Nucleus accumbens (tissue), 56 donors: ENCODE data around the gene PCDHGA11.
"Not testable (repeated sequence)": the region's sequence is repeated elsewhere in the genome, so short reads cannot be mapped to it uniquely, and the experiment has no call there.

Source experiments
- DNase-seq, 56 donors: peaks; one replicate each; lab custom pipeline; 2025; lab: John Stamatoyannopoulos, UW

The PCDHGA11 gene

GRCh38 chr5:141420855-141421488 lies at the start of gene PCDHGA11:
Gene PCDHGA11 (plus strand): TSS chr5:141421051. CDS start chr5:141421228, 177 bp downstream.
- DNase-seq: peak in 1 of 56 donors; percentile 13

- DNase-seq: no peak
These were observed 49.0 kb upstream of the PCDHGA11 start for GRCh38 chr5:141371572-141372475.

- DNase-seq: no peak
These were observed 47.1 kb upstream of the PCDHGA11 start, which contains the start of gene PCDHGA6 for GRCh38 chr5:141373673-141374317. Gene PCDHGA6 (plus strand): TSS chr5:141373891. CDS start chr5:141374084, 193 bp downstream.

- no peak for DNase-seq
These were observed 46.2 kb upstream of the PCDHGA11 start for GRCh38 chr5:141374627-141375026.

GRCh38 chr5:141375444-141376155 lies 45.3 kb upstream of the PCDHGA11 start:
- not testable (repeated sequence) for DNase-seq

GRCh38 chr5:141382469-141383294 lies 38.2 kb upstream of the PCDHGA11 start, which contains the start of gene PCDHGA7:
Gene PCDHGA7 (plus strand): TSS chr5:141382742. CDS start chr5:141382900, 158 bp downstream.
- no peak for DNase-seq

GRCh38 chr5:141383345-141383744 lies 37.5 kb upstream of the PCDHGA11 start:
- no peak for DNase-seq

GRCh38 chr5:141384471-141385267 lies 36.2 kb upstream of the PCDHGA11 start:
- DNase-seq: no peak

GRCh38 chr5:141387557-141388311 lies 33.1 kb upstream of the PCDHGA11 start, which contains the start of gene PCDHGB4:
Gene PCDHGB4 (plus strand): TSS chr5:141387698. CDS start chr5:141387885, 187 bp downstream.
- DNase-seq: not testable (repeated sequence)

- DNase-seq: no peak
These were observed 32.2 kb upstream of the PCDHGA11 start for GRCh38 chr5:141388661-141389060.

- no peak for DNase-seq
These were observed 31.5 kb upstream of the PCDHGA11 start for GRCh38 chr5:141389153-141390042.

GRCh38 chr5:141392429-141393198 lies 28.2 kb upstream of the PCDHGA11 start, which contains the start of gene PCDHGA8:
Gene PCDHGA8 (plus strand): TSS chr5:141392633. CDS start chr5:141392814, 181 bp downstream.
- DNase-seq: no peak

- no peak for DNase-seq
These were observed 27.6 kb upstream of the PCDHGA11 start for GRCh38 chr5:141393267-141393666.

- not testable (repeated sequence) for DNase-seq
These were observed 26.3 kb upstream of the PCDHGA11 start for GRCh38 chr5:141394401-141395187.
